Right lung (tissue), 5 donors: ENCODE measurements around the gene ETV2. TPM values are rescaled to one million over a fixed set of nuclear protein-coding genes. Genes with fewer than 3 reads are reported as not detected.

ENCODE experiments used
- polyA plus RNA-seq, 5 donors: library from polyadenylated mRNA; unstranded; fragments of 120-200 nt; gene quantifications; one replicate each; pipeline versions ENCODE4 v1.2.1 to v1.2.3, GENCODE V29; 2013; ENCODE audit warnings: inconsistent platforms in 1 of 5, low replicate concordance in 1 of 5; ENCODE audit not compliant: insufficient read length in 5 of 5, insufficient read depth in 1 of 5

The ETV2 gene
- polyA plus RNA-seq, 5 donors: 1.5 to 4.6 (median 2.0) TPM

Other genes with a start within 250 kb of the ETV2 start
- under 1 TPM; 0.19 to 0.49 (median 0.34) TPM for gene FFAR2, start 193.5 kb upstream of the ETV2 start, polyA plus RNA-seq
- gene KRTDAP, start 151.3 kb upstream of the ETV2 start, polyA plus RNA-seq: 1 to 10 TPM in 4 of 5 donors, under 1 TPM in 1; 0.69 to 1.8 (median 1.4) TPM
- gene DMKN, start 128.1 kb upstream of the ETV2 start, polyA plus RNA-seq: 100 to 1,000 TPM in 4 of 5 donors, 10 to 100 TPM in 1; 91.2 to 146 (median 119) TPM
- gene SBSN, start 113.4 kb upstream of the ETV2 start, polyA plus RNA-seq: not detected
- not detected for gene GAPDHS, start 108.3 kb upstream of the ETV2 start, polyA plus RNA-seq
- gene TMEM147, start 96.1 kb upstream of the ETV2 start, polyA plus RNA-seq: 10 to 100 TPM; 48.9 to 78.4 (median 58.9) TPM
- gene ATP4A, start 78.1 kb upstream of the ETV2 start, polyA plus RNA-seq: not detected
- not detected for gene PMIS2, start 55.6 kb upstream of the ETV2 start, polyA plus RNA-seq
- 10 to 100 TPM; 25.0 to 31.9 (median 28.0) TPM for gene HAUS5, start 29.0 kb upstream of the ETV2 start, polyA plus RNA-seq
- 10 to 100 TPM; 43.0 to 84.8 (median 53.7) TPM for gene RBM42, start 12.7 kb upstream of the ETV2 start, polyA plus RNA-seq
- gene COX6B1, start 6.6 kb downstream of the ETV2 start, polyA plus RNA-seq: 100 to 1,000 TPM; 214 to 280 (median 243) TPM
- gene UPK1A, start 24.8 kb downstream of the ETV2 start, polyA plus RNA-seq: under 1 TPM in 4 of 5 donors, not detected in 1; 0.18 to 0.40 (median 0.21) TPM
- gene ZBTB32, start 62.8 kb downstream of the ETV2 start, polyA plus RNA-seq: under 1 TPM; 0.29 to 0.85 (median 0.57) TPM
- 10 to 100 TPM; 21.3 to 40.3 (median 28.0) TPM for gene KMT2B, start 76.3 kb downstream of the ETV2 start, polyA plus RNA-seq
- gene IGFLR1, start 100.7 kb downstream of the ETV2 start, polyA plus RNA-seq: 1 to 10 TPM; 3.1 to 7.1 (median 4.1) TPM
- gene U2AF1L4, start 103.7 kb downstream of the ETV2 start, polyA plus RNA-seq: 10 to 100 TPM; 15.1 to 21.7 (median 16.6) TPM
- gene PSENEN, start 103.9 kb downstream of the ETV2 start, polyA plus RNA-seq: 10 to 100 TPM; 45.5 to 72.8 (median 52.3) TPM
- gene LIN37, start 106.8 kb downstream of the ETV2 start, polyA plus RNA-seq: 10 to 100 TPM in 2 of 5 donors, 1 to 10 TPM in 3; 8.2 to 14.4 (median 9.6) TPM
- 100 to 1,000 TPM in 1 of 5 donors, 10 to 100 TPM in 4; 47.3 to 158 (median 71.5) TPM for gene HSPB6, start 115.3 kb downstream of the ETV2 start, polyA plus RNA-seq
- gene PROSER3, start 116.4 kb downstream of the ETV2 start, polyA plus RNA-seq: 10 to 100 TPM; 15.9 to 21.4 (median 20.2) TPM
- 10 to 100 TPM; 21.8 to 40.7 (median 27.3) TPM for gene ARHGAP33, start 133.8 kb downstream of the ETV2 start, polyA plus RNA-seq
- 1 to 10 TPM in 1 of 5 donors, under 1 TPM in 1, not detected in 3; 0.21 to 1.0 TPM for gene PRODH2, start 171.1 kb downstream of the ETV2 start, polyA plus RNA-seq
- gene NPHS1, start 210.8 kb downstream of the ETV2 start, polyA plus RNA-seq: 1 to 10 TPM in 1 of 5 donors, under 1 TPM in 4; 0.29 to 1.5 (median 0.50) TPM
- 1 to 10 TPM; 1.1 to 4.3 (median 1.8) TPM for gene KIRREL2, start 215.2 kb downstream of the ETV2 start, polyA plus RNA-seq
- 10 to 100 TPM in 1 of 5 donors, 1 to 10 TPM in 4; 8.2 to 13.8 (median 9.0) TPM for gene APLP1, start 226.8 kb downstream of the ETV2 start, polyA plus RNA-seq